ENCODE results near the gene YOD1.

YOD1 gene

DNA sequence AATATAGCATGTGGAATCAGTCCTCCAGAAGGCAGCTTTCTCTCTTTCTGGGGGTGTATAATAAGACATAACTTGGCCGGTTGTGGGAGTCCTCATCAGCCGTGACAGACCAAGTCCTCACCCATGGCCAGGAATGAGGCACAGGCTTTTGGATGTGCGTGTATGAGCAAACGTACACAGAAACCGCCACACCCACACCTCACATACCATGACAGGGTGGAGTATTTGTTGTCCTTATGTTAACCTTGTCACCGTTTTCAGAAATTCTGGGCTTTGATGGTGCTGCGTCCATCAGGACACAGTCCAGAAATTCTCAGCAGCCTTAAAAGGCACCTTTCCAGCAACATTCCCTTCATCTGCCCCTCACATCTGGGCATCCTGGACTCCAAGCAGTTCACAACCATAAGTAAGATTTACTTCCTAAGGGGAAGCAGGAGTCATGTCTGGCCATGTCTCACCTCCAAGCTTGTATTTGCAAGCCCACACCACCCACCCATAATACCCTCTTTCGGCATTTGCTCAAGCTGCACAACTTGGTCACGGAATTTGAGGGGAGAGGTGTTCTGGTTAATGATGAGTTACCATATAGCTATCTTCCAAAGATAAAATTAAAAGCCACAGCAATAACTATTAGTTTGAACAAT lies 30.8 kb downstream of the YOD1 start:
- no peak for DNase-seq (ENCODE audit: low read depth)
- TF ChIP-seq, protein P1, sequence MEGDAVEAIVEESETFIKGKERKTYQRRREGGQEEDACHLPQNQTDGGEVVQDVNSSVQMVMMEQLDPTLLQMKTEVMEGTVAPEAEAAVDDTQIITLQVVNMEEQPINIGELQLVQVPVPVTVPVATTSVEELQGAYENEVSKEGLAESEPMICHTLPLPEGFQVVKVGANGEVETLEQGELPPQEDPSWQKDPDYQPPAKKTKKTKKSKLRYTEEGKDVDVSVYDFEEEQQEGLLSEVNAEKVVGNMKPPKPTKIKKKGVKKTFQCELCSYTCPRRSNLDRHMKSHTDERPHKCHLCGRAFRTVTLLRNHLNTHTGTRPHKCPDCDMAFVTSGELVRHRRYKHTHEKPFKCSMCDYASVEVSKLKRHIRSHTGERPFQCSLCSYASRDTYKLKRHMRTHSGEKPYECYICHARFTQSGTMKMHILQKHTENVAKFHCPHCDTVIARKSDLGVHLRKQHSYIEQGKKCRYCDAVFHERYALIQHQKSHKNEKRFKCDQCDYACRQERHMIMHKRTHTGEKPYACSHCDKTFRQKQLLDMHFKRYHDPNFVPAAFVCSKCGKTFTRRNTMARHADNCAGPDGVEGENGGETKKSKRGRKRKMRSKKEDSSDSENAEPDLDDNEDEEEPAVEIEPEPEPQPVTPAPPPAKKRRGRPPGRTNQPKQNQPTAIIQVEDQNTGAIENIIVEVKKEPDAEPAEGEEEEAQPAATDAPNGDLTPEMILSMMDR (IDR thresholded peaks at IDR 0.05; ENCODE audit: low read depth, low read length, missing control alignments) = no peak
- H3K4me3 ChIP-seq (ENCODE audit: low read depth, low read length) = no peak overlapping the region
- in situ Hi-C loops (cut with HindIII; ENCODE audit: low sequenced_read_pairs) = no loop called here

DNA sequence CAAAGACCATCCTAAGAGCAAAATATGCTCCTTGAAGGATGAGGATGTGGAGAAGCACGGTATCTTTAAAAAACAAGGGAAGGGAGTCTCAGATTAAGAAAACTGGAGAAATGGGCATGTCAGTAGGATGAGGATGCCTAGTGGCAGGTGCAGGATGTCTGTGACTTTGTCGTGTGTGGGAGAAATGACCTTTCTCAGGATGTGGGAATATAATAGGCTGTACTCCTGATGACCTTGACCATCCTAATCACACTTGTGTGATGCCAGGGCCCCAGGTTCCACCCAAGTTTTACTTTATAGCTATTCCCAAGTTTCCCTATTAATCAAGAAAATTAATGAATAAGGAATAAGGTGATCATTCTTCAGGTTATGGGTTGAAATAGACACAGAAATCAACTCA lies 31.3 kb downstream of the YOD1 start:
- no peak overlapping the region for H3K4me3 ChIP-seq (ENCODE audit: low read depth, low read length)
- DNase-seq (ENCODE audit: low read depth) = no peak
- in situ Hi-C loops (cut with HindIII; ENCODE audit: low sequenced_read_pairs) = no loop called here
- TF ChIP-seq, protein P1 (IDR thresholded peaks at IDR 0.05; ENCODE audit: low read depth, low read length, missing control alignments) = no peak

DNA sequence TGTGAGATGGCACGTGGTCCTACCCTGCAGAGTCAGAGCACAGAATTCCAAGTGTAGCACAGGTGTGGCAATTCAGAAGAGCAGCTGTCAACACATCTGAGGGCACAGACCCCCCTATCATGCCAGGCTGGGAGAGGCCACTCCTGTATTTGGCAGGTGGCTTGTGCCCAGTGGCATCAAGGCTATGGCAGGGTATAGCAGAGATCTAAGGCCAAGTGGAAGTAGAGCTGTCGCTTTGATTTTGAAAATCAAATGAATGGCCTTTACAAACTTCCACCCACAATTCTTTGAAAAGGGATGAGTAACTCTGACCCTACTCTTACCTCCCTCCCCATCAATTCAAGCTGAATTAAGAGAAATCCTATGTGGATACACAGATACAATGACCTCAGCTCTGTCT lies 31.8 kb downstream of the YOD1 start:
- in situ Hi-C loops (cut with HindIII; ENCODE audit: low sequenced_read_pairs) = no loop called here
- no peak for DNase-seq (ENCODE audit: low read depth)
- TF ChIP-seq, protein P1 (IDR thresholded peaks at IDR 0.05; ENCODE audit: low read depth, low read length, missing control alignments) = no peak
- H3K4me3 ChIP-seq (ENCODE audit: low read depth, low read length) = no peak overlapping the region

DNA sequence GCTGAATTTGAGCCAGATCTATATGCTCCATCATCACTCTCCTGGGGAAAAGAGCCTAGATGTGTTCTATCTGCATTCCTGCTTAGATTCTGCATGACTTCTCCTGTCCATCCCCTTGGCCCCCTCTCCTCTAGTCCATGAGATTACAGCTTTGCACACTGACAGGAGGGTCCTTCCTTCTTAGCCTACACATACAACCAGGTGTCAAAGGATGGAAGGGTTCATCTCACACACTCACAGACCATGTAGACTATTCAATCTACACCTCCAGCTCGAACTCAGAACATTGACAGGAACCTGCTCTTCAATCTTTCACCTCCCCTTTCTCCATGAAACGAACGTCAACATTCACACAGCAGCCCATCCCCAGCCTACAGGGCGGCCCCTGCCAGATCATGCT lies 32.3 kb downstream of the YOD1 start:
- H3K4me3 ChIP-seq (ENCODE audit: low read depth, low read length) = no peak overlapping the region
- TF ChIP-seq, protein P1 (IDR thresholded peaks at IDR 0.05; ENCODE audit: low read depth, low read length, missing control alignments) = no peak
- no peak for DNase-seq (ENCODE audit: low read depth)
- in situ Hi-C loops (cut with HindIII; ENCODE audit: low sequenced_read_pairs) = no loop called here

DNA sequence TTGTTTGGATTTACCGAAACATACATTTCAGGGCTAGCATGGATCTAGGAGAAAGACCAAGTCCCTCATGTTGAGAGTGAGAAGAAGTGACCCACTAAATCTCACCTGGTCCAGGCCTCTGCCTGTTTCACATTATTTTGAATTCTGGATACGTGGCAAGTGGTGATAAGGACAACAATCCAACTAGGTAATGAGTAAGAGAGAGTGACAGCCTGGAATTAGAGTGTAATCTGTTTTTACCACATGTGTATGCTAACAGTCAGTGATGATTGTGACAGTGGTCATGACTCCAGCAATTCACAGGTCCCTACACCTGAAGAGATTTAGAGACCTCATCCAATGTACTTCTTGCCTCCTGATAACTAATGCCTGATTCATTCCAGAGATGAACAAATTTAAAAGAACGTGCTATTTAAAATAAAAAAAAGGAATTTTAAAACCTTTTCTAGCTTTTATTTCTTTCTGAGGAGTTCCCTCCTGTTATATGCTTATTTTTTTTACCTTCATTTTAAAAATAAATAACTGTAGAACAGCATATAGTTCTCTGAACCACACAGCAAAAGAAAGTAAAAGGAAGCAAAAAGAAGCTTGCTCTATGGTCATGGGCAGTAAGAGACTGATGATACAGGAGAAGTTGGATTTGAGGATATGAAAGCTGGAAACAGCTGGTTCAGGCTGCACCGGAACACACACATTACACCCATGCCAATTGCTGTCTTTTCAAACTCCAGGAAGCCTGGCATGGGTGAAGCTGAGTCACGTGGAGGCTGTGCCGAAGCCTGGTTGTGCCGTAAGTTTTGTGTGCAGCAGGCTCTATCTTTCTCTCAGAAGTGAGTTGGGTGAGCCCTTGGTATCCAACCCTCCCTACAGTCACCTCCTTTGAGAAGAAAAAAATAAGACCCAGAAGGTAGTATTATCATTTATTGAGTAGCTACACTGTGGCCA lies 33.1 kb downstream of the YOD1 start:
- TF ChIP-seq, protein P1 (IDR thresholded peaks at IDR 0.05; ENCODE audit: low read depth, low read length, missing control alignments) = no peak
- in situ Hi-C loops (cut with HindIII; ENCODE audit: low sequenced_read_pairs) = no loop called here
- DNase-seq (ENCODE audit: low read depth) = no peak
- no peak overlapping the region for H3K4me3 ChIP-seq (ENCODE audit: low read depth, low read length)

DNA sequence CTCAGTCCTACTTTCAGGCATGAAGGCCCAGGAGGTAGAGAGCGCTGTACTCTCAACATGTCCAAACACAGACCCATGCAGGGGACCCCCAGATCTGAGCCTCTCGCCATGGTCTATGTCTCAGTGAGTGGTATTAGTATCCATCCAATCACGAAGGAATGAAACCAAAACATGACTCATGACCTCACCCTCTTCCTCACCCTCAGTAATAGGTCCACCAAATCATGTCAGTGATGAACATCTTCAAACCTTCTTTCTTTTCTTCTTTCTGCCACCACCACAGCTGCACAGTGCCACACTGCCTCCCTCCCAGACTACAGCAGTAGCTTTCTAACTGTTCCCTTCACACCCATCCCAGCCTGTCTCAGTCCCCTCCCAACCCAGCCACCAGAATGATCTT lies 35.2 kb downstream of the YOD1 start:
- in situ Hi-C loops (cut with HindIII; ENCODE audit: low sequenced_read_pairs) = no loop called here
- TF ChIP-seq, protein P1 (IDR thresholded peaks at IDR 0.05; ENCODE audit: low read depth, low read length, missing control alignments) = no peak

More for the DNA sequence above, 35.2 kb downstream of the YOD1 start:
- DNase-seq (ENCODE audit: low read depth) = no peak
- H3K4me3 ChIP-seq (ENCODE audit: low read depth, low read length) = no peak overlapping the region
